ENCODE data around the gene VBP1. TPM values are rescaled to one million over a fixed set of nuclear protein-coding genes. Genes with fewer than 3 reads are reported as not detected.

The VBP1 gene
- total RNA-seq, 1 experiment from 2014 or later: 83.5 TPM

GRCh38 chrX:155247497-155247896, 31.2 kb downstream of the VBP1 start:
- TF ChIP-seq CTCF (conservative IDR thresholded peaks at IDR 0.05): no peak
- Histone ChIP-seq H4K20me1 (ENCODE audit: control insufficient read depth, insufficient read depth, insufficient read length) (no peaks in the 10 kb centered on the region), H2BK5ac (ENCODE audit: insufficient read length, low read length) (no peak overlapping the region), H3K18ac (ENCODE audit: insufficient read length, low read depth, low read length) (no peak overlapping the region), H2BK12ac (ENCODE audit: insufficient read length, low read depth, low read length) (no peak overlapping the region), H4K5ac (ENCODE audit: insufficient read length, low read depth, low read length) (no peak overlapping the region), H3K9me3 (ENCODE audit: control insufficient read depth, low read depth, low read length) (peaks cover 24% of the 10 kb centered on the region), H2AFZ (ENCODE audit: low read length) (no peak overlapping the region), H3K56ac (ENCODE audit: insufficient read length, low read depth, low read length) (no peak overlapping the region), H3K27me3 (ENCODE audit: insufficient read depth, low read length) (no peaks in the 10 kb centered on the region), H2BK20ac (ENCODE audit: low read depth, low read length, poor library complexity, severe bottlenecking) (no peak overlapping the region), H3T11ph (ENCODE audit: low read length) (no peak overlapping the region), H3K4me2 (ENCODE audit: insufficient read depth, insufficient read length, low read length) (no peak overlapping the region), H3K4ac (ENCODE audit: low read depth, low read length) (no peak overlapping the region), H2BK15ac (ENCODE audit: low read depth, low read length) (no peak overlapping the region), H2BK120ac (ENCODE audit: low read depth, low read length, poor library complexity, severe bottlenecking) (no peak overlapping the region), H3K4me1 (ENCODE audit: insufficient read depth, low read length) (no peaks in the 10 kb centered on the region), H3K23ac (ENCODE audit: insufficient read length, low read depth, low read length) (no peak overlapping the region), H3K23me2 (ENCODE audit: insufficient read length, low read depth, low read length, poor library complexity, severe bottlenecking) (no peaks in the 10 kb centered on the region), H3K79me1 (ENCODE audit: insufficient read depth, low read depth, low read length, poor library complexity, severe bottlenecking) (no peaks in the 10 kb centered on the region), H3K79me2 (ENCODE audit: insufficient read depth, low read length) (no peaks in the 10 kb centered on the region), H2AK5ac (ENCODE audit: insufficient read length, low read length) (no peak overlapping the region), H3K9ac (ENCODE audit: extremely low read depth, insufficient read length, low read length) (no peak overlapping the region), H3K14ac (ENCODE audit: insufficient read depth, low read length) (no peak overlapping the region), H4K91ac (ENCODE audit: insufficient read length, low read depth, low read length) (no peak overlapping the region), H3K27ac (ENCODE audit: insufficient read length, low read depth, low read length) (no peak overlapping the region), H4K8ac (replicated peaks; ENCODE audit: insufficient read length, low read depth, low read length) (no peak overlapping the region)
- no peaks in the 10 kb centered on the region for H3K27me3 Mint-ChIP-seq (ENCODE audit: low read depth)
- H3K27ac Mint-ChIP-seq: no peak overlapping the region
- no peak overlapping the region for H3K4me3 Mint-ChIP-seq
- no peak for DNase-seq
- WGBS (ENCODE audit: extremely low coverage, insufficient read length, low lambda C conversion rate): no CpG with 5 or more reads among the region's 4 CpGs
- peaks cover 5 to 7% of the 10 kb centered on the region in 2 experiments for H3K4me1 Mint-ChIP-seq
- H3K9me3 Mint-ChIP-seq: peaks cover 53 to 65% of the 10 kb centered on the region in 2 experiments
- peaks cover 0 to 2% (median 0%) of the 10 kb centered on the region in 3 experiments; a peak in 3 of 7 replicates for H3K36me3 Mint-ChIP-seq (ENCODE audit: insufficient read depth in 1 of 3, low read depth in 3 of 3)
